Endometrial microvascular endothelial cells (primary cell): ENCODE data around the gene WT1. TPM values are rescaled to one million over a fixed set of nuclear protein-coding genes. Genes with fewer than 3 reads are reported as not detected.
"Not testable (repeated sequence)": the region's sequence is repeated elsewhere in the genome, so short reads cannot be mapped to it uniquely, and the experiment has no call there.

ENCODE experiments used
- in situ Hi-C: cut with HindIII; loops from 2 replicates; pipeline ENCODE4 v1.10.0; 2017; ENCODE audit warnings: low sequenced_read_pairs, low pct_unique_long_range_greater_than_20kb; ENCODE audit errors: inconsistent ontology term
- total RNA-seq: library from RNA; depleted of rRNA; stranded (reverse); fragments of >200 nt; gene quantifications from one replicate; pipeline ENCODE4 v1.2.3, GENCODE V29; 2015; ENCODE audit errors: inconsistent ontology term

The WT1 gene
- total RNA-seq, 1 donor from 2014 or later, result not detected

DNA sequence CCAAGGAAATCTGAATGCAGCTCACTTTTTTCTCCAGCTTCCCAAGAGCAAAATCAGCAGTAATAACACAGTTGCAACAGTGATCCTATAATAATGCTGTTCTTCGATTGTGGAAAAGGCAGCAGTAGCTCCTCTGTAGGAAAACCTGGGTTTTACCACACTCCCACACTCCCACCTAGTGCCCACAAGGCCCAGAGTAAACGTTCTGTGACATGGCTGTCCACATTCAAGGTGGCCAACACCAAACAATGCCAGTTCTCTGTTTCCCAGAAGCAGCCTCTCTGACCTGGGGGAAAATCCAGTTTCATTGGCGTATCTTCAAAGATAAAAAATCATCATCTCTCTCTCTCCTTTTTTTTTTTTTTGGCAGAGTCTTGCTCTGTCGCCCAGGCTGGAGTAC, 40.2 kb downstream of the WT1 start:
- in situ Hi-C loops, result no loop called here

- in situ Hi-C loops, result no loop called here
These were observed 42.5 kb downstream of the WT1 start for GRCh38 chr11:32392840-32393239.

DNA sequence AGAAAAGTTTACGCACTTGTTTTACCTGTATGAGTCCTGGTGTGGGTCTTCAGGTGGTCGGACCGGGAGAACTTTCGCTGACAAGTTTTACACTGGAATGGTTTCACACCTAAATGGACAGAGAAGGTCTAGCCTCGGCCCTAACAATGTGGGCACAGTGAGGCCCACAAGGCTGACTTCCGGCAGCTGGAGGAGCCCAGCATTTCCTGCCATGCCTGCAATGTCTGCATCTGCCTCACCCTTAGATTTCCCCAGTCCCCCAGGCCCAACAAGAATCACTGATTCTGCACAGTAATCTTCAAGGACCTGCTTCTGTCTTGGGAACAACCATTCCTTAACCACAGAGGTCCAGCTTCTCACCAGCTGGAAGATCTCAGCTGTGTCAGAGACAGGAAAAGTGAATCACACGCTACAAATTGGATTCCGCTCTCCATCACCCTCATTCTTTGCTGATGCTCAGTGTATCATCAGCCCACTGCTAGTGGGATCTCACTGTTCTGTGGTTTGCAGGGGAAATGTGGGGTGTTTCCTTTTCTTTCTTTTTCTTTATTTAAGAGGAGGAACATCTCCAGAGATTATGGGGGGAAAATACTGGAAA, 43.3 kb downstream of the WT1 start:
- in situ Hi-C loops, result no loop called here

- in situ Hi-C loops, result no loop called here
These were observed 43.9 kb downstream of the WT1 start for GRCh38 chr11:32391479-32391878.

GRCh38 chr11:32390712-32391111, 44.6 kb downstream of the WT1 start:
- in situ Hi-C loops, result no loop called here

- in situ Hi-C loops, result no loop called here
These were observed 46.2 kb downstream of the WT1 start for GRCh38 chr11:32388871-32389770.

GRCh38 chr11:32388365-32388764, 47.0 kb downstream of the WT1 start:
- in situ Hi-C loops, result no loop called here

- in situ Hi-C loops, result no loop called here
These were observed 47.9 kb downstream of the WT1 start for GRCh38 chr11:32387411-32387810.

- in situ Hi-C loops, result no loop called here
These were observed 48.5 kb downstream of the WT1 start for GRCh38 chr11:32386770-32387377.

DNA sequence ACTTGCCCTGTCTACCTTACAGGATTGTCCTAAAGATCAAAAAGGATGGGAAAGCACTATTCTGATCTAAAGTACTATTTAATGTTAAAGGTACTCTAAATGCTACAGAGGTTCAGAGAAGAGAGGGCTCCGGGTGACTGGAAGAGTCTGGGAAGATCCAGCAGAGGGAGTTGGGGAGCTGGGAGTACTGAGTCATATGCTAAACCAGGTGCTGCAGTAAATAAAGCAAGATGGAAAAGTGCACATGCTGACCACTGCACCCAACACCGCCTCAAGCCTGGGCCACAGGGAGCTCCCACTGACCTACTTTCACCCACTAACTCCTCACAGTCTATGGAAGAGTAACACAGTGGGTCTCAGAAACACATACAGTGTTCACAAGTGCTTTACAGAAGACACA, 49.3 kb downstream of the WT1 start:
- in situ Hi-C loops, result no loop called here

GRCh38 chr11:32382339-32383049, 52.8 kb downstream of the WT1 start:
- in situ Hi-C loops, result no loop called here

DNA sequence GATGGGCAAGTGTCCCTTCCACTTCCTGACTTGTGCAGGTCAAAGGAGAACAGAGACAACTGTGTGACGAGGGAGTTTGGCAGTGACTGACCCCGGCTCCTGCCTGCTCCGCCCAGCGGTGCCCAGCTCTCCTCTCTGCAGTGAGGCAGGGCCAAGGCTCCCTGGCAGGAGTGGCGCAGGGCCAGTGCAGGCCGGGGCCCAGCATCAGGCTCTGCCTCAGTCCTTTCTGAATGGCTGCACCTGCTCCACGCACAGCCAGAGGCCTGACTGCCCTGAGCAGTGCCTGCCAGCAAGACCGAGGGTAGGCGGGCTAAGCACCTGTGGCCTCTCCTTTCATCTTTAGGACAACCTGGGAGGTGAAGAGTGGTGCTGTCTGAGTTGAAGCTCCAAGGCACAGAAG, 54.2 kb downstream of the WT1 start:
- in situ Hi-C loops, result no loop called here

DNA sequence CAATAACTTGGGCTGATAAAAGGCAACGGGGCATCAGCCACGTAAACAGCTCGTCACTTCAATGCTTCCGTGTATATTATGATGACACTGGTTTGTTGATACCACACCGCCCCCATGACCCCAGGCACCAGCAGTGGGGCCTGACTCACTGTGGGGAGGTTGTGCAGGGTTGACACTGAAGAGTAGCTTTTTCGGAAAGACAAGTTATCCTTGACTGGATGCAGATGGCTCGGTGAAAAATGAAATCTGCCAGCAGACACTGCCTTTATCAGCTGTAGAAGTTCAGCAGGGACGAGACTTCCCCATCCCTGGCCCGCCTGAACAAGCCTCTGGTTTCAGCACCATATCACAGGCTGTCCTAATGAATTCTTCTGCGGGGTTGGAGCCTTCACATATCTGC, 55.6 kb downstream of the WT1 start:
- in situ Hi-C loops, result no loop called here

- in situ Hi-C loops, result no loop called here
These were observed 59.5 kb downstream of the WT1 start for GRCh38 chr11:32375826-32376225.

DNA sequence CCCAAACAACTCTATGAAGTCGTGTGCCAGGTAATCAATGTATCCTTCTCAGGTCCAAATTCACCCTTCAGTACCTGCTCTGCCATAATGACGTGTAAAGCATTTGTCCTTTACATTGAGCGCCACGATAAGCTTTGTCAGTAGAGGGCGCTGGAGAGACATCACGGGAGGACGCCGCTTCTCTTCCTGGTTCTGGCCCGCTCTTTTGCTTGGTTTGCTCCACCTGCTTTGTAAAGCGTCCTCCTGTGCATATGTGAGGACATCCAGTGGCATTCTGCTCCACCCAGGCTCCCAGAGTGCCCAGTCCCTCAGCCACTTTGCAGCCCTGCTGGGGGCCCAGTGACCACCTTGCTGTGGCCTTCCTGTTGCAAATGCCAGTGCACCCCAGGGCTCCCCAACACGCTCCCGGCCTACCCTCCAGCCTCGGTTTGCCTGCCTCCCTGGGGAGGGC, 61.1 kb downstream of the WT1 start:
- in situ Hi-C loops, result no loop called here

GRCh38 chr11:32369987-32370386, 65.4 kb downstream of the WT1 start:
- in situ Hi-C loops, result not testable (repeated sequence)

DNA sequence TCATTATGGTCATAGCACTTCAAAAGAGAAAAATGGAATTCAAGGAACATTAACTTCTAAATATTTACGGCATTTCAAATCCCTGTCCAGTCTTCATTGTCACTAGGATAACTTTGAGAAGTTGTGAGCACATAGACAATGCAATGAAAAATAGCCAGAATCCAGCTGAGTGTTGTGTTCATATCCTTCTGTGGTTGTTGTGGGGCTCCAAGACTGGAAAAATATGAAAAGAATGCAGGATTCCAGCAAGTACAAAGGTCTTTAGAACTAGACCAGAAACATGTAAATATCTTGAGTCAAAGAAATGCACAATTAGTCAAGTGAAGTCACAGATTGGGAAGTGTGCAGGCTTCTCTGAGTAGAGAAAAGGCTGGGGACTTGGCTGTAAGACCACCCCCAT, 68.7 kb downstream of the WT1 start:
- in situ Hi-C loops, result no loop called here

DNA sequence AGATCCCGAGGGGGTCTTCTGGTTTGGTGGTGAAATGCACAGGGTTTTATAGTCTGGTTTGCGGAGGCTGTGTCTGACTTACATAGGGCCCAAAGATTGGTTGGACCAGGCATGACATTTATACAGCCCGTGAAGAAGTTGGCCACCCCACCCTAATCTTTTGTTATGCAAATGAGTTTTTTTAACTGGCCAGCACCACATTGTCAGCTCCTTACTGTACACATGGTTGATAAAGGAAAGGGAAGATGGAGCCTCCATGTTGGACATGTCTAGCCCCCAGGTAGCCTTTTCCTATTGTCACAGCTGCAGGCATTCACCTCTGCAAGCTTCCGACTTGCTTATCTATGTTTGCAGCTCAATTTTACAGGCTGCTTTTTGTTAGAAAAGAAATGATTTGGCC, 70.1 kb downstream of the WT1 start:
- in situ Hi-C loops, result no loop called here

DNA sequence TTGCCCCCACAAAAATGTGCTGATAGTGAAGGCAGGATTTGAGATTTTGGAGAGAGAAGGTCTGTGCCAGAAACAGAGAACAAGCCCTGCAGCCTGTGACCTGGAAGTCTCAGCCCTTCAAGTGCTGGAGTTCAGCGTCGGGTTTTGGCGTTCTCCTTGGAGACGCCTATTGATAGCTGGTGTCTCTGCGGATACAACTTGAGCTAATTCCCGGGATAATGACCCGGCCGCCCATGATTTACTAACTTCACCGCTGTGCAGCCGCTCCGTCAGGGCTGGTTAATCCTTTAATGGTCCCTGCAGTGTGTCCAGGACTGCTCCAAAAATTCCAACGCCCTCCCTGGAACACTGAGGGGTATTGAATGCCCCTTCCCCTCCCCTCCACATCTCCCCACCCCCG, 76.6 kb downstream of the WT1 start:
- in situ Hi-C loops, result no loop called here
